ENCODE data around the gene GPX4. TPM values are rescaled to one million over a fixed set of nuclear protein-coding genes. Genes with fewer than 3 reads are reported as not detected.

The GPX4 gene
- total RNA-seq, 1 donor from 2014 or later = 415 TPM

DNA sequence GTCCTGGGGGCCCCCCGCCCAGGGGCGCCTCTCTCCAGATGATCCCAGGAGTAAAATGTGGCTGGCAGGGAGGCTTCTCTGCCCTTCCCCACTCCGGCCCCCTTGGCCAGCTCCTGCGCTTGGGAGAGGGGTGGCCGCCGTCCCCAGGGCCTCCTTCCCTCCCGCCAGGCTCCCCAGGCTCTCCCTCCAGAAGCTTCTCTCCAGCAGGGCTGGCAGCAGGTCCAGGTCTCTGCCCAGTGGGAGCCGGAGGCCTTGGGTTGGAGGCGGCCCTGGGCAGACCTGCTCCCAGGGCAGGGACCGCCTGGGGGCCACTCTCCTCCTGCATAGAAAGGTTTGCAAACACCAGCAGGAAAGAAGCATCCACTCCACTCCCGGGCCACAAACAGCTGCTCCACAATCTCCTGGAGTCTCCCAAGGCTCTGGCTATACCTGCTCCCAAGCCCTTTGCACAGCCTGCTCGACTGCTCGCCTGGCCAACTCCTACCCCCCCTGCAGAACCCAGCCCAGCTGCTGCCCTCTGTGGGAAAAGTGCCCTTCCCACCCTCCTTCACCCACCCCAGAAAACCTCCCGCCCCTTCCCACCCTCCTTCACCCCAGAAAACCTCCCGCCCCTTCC is 44.2 kb downstream of the GPX4 start:
- DNase-seq (ENCODE audit: low read depth in 2 of 2) = no peak

DNA sequence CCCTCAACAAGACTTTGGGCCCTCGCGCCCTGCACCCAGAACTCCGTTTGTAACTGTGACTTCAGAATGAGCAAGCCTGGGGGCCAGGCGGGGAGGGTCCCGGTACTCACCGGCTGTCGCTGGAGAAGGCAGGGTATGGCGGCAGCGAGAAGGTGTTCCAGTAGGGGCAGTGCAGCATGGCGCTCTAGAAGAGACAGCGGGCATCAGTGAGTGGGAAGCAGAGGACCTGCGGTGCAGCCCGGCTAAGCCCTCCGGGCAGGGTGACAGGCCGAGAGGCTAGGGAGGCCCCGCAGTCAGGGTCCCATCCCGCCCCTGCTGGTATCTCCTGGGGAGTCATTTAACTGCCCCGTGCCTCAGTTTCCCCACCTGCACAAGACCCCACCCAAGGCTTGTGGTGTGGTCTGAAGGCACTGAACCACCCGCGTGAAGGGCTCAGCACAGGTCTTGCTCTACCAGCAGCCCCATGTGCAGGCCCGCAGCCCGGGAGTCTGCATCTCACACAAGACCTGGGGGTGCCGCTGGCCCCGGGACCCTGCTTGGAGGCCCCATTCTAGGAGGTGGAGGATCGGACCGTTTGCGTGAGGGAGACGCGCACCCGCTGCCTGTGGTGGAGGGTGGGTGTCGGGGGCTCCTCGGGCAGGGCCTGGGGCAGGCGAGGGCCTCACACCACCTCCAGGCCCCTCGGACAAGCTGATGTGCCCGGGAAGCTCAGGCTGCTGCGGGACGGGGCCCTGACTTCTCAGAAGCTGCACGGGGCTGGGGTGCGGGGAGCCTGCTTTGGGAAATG is 45.7 kb downstream of the GPX4 start:
- DNase-seq (ENCODE audit: low read depth in 2 of 2) = no peak

DNA sequence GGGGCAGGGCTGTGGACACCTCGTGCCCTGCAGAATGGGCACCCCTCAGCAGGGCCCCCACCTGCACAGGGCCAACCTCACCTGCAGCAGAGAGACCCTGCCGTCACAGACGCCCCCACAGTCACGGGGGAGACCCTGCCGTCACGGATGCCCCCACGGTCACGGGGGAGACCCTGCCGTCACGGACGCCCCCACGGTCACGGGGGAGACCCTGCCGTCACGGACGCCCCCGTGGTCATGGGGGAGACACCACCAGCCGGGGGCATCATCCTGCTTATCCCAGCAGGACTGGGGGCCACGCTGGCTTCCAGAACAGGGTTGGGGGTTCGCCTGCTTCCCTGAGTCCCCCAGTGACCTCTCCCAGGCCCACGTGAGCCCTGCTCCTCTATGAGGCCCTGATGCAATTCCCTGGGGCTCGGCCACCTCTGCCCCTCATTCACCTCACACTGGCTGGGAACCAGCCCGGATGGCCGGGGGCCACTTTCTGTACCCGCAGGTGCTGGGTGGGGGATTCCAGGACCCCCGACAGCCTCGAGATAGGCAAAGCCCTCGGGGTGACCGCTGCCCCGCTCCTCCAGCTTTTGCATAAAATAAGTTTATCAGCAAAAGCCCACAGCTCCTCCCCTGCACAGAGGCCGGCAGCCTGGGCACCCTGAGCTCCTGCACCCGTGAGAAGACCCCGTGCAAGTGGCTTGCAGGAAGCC is 46.7 kb downstream of the GPX4 start:
- no peak for DNase-seq (ENCODE audit: low read depth in 2 of 2)

DNA sequence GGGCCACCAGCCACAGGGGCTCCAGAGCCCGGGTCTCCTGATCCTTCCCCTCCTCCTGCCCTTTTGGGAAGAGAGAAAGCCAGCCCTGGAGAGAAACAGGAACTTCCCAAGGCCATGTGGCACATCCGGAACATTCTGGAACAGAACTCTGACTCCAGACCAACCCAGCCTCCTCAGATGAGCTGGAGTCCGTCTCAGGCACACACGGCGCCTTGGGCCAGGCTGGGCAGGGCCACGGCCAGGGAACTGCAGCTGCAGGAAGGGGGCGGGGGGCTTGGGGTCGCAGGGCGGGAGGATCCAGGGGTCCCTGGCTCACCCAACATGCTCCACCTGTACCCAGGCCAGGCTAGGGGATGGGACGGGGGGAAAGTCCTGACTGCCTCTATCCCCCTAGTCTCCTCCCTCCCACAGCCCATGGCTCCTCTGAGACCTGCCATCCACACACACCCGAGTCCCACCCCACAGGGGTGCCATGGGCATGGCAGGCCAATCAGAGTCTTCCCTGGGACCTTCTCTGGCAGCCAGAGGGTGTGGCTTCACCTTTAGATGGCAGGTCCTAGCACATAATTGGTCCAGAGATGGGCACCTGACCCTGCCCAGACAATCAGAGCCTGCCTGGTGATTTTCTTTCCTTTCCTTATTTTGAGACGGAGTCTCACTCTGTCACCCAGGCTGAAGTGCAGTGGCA is 47.4 kb downstream of the GPX4 start:
- DNase-seq (ENCODE audit: low read depth in 2 of 2) = peak in 1 of 2 donors; percentile 50

DNA sequence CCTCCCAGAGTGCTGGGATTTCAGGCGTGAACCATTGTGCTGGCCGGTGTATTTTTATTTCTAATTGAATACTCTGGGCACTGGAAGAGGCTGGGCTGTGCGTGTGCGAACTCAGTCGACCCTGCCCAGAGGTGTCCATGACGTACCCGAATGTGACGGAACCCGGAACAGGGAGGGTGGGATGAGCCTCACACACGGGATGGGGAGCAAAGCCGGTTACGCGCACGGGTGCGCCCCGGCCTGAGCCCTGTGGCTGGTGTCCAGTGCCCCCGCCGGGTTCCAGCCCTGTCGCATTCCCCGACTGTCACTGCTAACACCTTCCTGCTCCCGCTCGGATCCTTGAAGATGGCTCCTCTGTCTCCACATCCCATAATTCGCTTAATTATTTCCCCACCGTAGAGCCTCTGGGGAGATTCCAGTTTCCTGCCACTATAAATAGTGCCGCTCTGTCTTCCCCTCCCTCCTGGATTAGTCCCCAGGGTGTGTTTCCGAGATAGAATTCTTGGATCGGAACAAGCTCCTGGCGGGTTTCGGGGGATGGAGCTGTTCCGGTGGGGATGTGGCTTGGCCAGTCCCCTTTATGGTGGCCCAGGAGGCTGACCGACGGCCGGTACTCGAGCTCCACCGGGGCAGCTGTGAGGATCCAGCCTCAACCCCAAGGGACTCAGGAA is 48.3 kb downstream of the GPX4 start:
- peak in 1 of 2 donors; percentile 49 for DNase-seq (ENCODE audit: low read depth in 2 of 2)

DNA sequence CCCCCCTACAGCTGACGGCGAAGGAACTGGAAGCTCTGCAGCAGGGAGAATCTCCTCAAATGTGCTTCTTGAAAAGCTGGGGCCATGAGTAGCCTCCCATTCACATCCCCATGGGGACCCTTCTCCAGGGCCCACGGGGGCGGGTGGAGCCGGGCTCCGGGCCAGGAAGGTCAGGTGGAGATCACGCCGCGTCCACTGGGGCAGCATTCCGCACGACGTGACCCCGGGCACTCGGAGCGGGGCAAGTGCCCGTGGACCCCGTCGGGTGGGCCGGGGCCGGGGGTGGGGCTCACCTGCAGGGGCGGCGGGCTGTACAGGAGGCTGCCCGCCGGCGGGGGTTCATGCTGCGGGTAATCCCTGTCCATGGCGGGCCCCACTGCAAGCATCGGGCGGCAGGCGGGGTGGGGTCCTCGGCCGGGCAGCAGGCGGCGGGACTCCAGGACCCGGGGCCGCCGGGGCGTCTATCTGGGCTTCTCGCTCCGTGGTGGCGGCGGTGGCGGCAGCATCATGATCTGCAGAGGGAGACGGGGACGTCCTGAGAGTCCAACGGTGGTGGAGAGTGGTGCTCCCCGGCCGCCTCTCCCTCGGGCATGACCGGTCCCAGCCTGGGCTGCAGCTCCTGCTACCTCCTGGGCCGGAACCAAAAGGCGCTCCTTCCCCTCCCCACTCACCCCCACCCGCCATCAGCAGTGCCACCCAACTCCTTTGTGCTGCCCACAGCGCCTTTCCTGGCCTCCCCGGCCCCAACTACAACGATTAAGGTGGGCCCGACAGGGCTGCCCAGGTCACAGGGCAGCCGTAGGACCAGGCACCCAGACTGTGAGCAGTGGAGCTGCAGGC is 50.3 kb downstream of the GPX4 start:
- DNase-seq (ENCODE audit: low read depth in 2 of 2) = no peak

DNA sequence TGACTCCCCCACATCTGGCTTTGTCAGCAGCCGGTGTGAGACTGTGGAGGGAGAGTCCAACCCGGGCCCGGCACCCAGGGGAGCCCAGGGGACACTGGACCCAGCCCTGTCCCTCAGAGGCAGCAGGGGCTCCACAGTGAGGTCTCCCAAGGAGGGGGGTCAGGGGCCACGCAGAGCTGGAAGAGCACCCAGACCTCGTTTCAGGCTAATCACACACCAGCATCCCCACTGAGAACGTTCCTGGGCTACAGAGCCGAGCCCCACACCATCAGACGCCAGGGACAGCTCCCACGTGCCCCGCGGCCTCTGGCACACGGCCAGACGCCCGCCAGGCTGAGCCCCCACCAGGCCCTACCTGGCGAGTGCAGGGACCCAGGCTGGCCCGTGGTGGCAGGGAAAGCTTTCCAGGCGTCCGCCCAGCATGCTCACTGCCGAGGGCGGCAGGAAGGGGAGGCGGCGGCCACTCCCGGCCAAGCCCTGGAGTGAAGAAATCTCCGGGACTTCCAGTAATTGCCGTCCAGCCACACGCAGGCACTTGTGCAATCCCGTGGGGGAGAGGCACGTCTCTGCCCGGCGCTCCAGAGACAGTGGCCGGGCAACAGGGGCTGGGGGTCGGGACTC is 51.0 kb downstream of the GPX4 start:
- peak; percentile 64 to 79 for DNase-seq (ENCODE audit: low read depth in 2 of 2)

DNA sequence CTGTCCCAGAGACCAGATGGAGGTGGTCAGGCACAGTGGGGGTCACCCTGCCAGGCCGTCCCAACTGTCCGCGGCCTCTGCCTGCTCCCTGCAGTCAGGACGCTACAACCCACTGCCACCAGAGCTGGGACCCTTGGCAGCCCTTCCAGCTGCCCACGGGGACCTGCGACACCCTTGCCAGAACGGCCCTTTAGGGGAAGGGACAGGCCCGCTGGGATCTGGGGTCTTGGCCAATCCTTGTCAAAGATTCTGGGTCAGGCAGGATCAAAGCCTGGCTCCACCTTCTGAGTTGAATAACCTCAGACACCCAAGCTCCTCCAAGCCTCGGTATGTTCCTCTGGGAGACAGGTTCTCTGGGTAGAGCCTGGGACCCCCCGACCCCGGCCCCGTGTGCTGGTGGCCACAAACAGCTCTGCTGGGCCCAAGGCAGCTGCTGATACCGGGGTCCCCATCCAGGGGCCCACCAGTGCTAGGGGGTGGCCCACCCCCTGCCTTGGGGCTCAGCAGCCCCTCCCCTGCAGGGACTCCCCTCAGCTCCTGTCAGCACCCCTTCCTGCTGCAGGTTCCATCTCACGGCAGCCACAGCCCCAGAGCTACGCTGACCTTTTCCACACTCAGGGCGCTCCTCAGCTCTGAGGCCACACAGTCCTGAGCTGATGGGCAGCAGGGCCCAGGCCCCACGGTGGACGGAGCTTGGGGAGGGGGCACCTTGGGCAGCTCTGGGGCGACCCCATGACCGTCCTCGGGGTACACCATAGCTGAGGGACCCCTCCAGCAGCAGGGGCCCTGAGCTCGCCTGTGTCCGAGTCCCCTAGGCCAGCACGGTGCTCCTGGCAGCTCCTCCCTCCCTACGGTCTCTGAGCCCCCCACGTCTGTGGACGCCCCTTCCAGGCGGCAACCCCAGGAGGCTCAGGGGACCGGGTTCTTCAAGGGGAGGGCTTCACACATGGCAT is 51.8 kb downstream of the GPX4 start:
- DNase-seq (ENCODE audit: low read depth in 2 of 2) = no peak

Other genes with a start within 250 kb of the GPX4 start
- 1.2 and 3.9 TPM in 2 replicates for gene CFD, start 244.3 kb upstream of the GPX4 start, total RNA-seq
- 19.0 TPM in 2 replicates for gene MED16, start 210.8 kb upstream of the GPX4 start, total RNA-seq
- gene RNU6-9, start 210.5 kb upstream of the GPX4 start, total RNA-seq = not detected in 2 replicates
- gene R3HDM4, start 190.8 kb upstream of the GPX4 start, total RNA-seq = 27.2 and 28.8 TPM in 2 replicates
- gene KISS1R, start 186.7 kb upstream of the GPX4 start, total RNA-seq = not detected in 2 replicates
- 6.8 and 9.5 TPM in 2 replicates for gene ARID3A, start 178.0 kb upstream of the GPX4 start, total RNA-seq
- 74.4 and 88.5 TPM in 2 replicates for gene WDR18, start 119.6 kb upstream of the GPX4 start, total RNA-seq
- gene GRIN3B, start 103.6 kb upstream of the GPX4 start, total RNA-seq = under 0.01 and 0.44 TPM in 2 replicates
- gene TMEM259, start 82.9 kb upstream of the GPX4 start, total RNA-seq = 29.4 and 43.8 TPM in 2 replicates
- not detected in 2 replicates for gene RNU6-2, start 82.5 kb upstream of the GPX4 start, total RNA-seq
- 59.1 and 83.9 TPM in 2 replicates for gene CNN2, start 77.4 kb upstream of the GPX4 start, total RNA-seq
- 3.1 and 3.4 TPM in 2 replicates for gene ABCA7, start 63.9 kb upstream of the GPX4 start, total RNA-seq
- 17.7 and 19.6 TPM in 2 replicates for gene ARHGAP45, start 36.8 kb upstream of the GPX4 start, total RNA-seq
- 50.4 and 63.4 TPM in 2 replicates for gene POLR2E, start 8.6 kb upstream of the GPX4 start, total RNA-seq
- 14.8 and 28.2 TPM in 2 replicates for gene SBNO2, start 70.3 kb downstream of the GPX4 start, total RNA-seq
- gene STK11, start 101.8 kb downstream of the GPX4 start, total RNA-seq = 46.6 and 70.4 TPM in 2 replicates
- 0.65 and 1.2 TPM in 2 replicates for gene CBARP, start 134.0 kb downstream of the GPX4 start, total RNA-seq
- 15.7 and 16.3 TPM in 2 replicates for gene ATP5F1D, start 137.8 kb downstream of the GPX4 start, total RNA-seq
- 3.2 and 5.4 TPM in 2 replicates for gene MIDN, start 144.6 kb downstream of the GPX4 start, total RNA-seq
- 95.4 and 115 TPM in 2 replicates for gene CIRBP, start 165.3 kb downstream of the GPX4 start, total RNA-seq
- 16.9 and 17.0 TPM in 2 replicates for gene FAM174C, start 171.5 kb downstream of the GPX4 start, total RNA-seq
- gene EFNA2, start 181.9 kb downstream of the GPX4 start, total RNA-seq = under 0.01 TPM in 1 of 2 replicates, not detected in the other